Panc1 (cell line): ENCODE measurements around the gene TF. TPM values are rescaled to one million over a fixed set of nuclear protein-coding genes. Genes with fewer than 3 reads are reported as not detected.

ENCODE experiments used
- ATAC-seq: fragments of 200-7000 bp; cut with Tn5 transposase; 2 replicates; pipeline ENCODE4 v1.9.1; 2020; ENCODE audit warnings: mild to moderate bottlenecking, moderate library complexity
- BruUV-seq: library from RNA; stranded (reverse); fragments of 400-500 nt; replicated peaks from 2 replicates; lab custom pipeline; 2021; lab: Mats Ljungman, UMichigan
- CTCF ChIA-PET: fragments of 300-600 bp; sonication (Branson Sonifier 250); formaldehyde crosslinking; loops from one replicate; lab custom pipeline; 2022; ENCODE audit warnings: antibody characterized with exemption; lab: Charles Lee
- POLR2A ChIA-PET: fragments of 300-600 bp; sonication (Branson Sonifier 250); formaldehyde crosslinking; loops from one replicate; lab custom pipeline; 2022; ENCODE audit warnings: antibody characterized with exemption; lab: Charles Lee
- DNase-seq: peaks from one replicate; pipeline ENCODE4 v3.0.0-alpha.2; 2010; ENCODE audit warnings: low read depth, low spot score
- H3K27ac ChIP-seq: 2 replicates; pipeline ENCODE4 v1.5.1; 2011; ENCODE audit warnings: mild to moderate bottlenecking, low read length, inconsistent platforms
- H3K27me3 ChIP-seq: fragments of 200-500 bp; sonication (Bioruptor generic); 2 replicates; pipeline ENCODE4 v1.6.0; 2014; ENCODE audit warnings: low read length, inconsistent platforms; ENCODE audit not compliant: control insufficient read depth, insufficient read depth
- H3K36me3 ChIP-seq: fragments of 200-500 bp; sonication (Bioruptor generic); 2 replicates; pipeline ENCODE4 v1.5.1; 2014; ENCODE audit warnings: inconsistent platforms, mild to moderate bottlenecking, low read length, moderate library complexity; ENCODE audit not compliant: control insufficient read depth, insufficient read depth
- H3K4me1 ChIP-seq: 2 replicates; pipeline ENCODE4 v1.5.1; 2011; ENCODE audit warnings: inconsistent platforms, mild to moderate bottlenecking, low read length, moderate library complexity; ENCODE audit not compliant: control insufficient read depth, insufficient read depth
- H3K4me3 ChIP-seq, 2 experiments: 2 replicates each; pipeline ENCODE4 v1.5.1; 2011 to 2012; ENCODE audit warnings: low read depth in 2 of 2, low read length in 2 of 2, mild to moderate bottlenecking in 2 of 2, inconsistent platforms in 1 of 2, moderate library complexity in 1 of 2
- H3K9me3 ChIP-seq: fragments of 200-500 bp; sonication (Bioruptor generic); 2 replicates; pipeline ENCODE4 v1.5.1; 2014; ENCODE audit warnings: low read depth, mild to moderate bottlenecking, inconsistent platforms, low read length, moderate library complexity; ENCODE audit not compliant: control insufficient read depth, insufficient read depth
- POLR2AphosphoS5 ChIP-seq: IDR thresholded peaks from 2 replicates; pipeline ENCODE4 v1.6.1; 2012; ENCODE audit warnings: mild to moderate bottlenecking, low read depth, low read length, moderate library complexity
- REST ChIP-seq, 2 experiments: IDR thresholded peaks; 2 replicates each; pipeline ENCODE4 v1.6.1; 2011 to 2012; ENCODE audit warnings: low read depth in 2 of 2, control low read depth in 1 of 2, low read length in 1 of 2, mild to moderate bottlenecking in 1 of 2, moderate library complexity in 1 of 2; ENCODE audit not compliant: insufficient read depth in 1 of 2
- SIN3A ChIP-seq: IDR thresholded peaks from 2 replicates; pipeline ENCODE4 v1.6.1; 2012; ENCODE audit warnings: low read depth, mild to moderate bottlenecking, low read length, moderate library complexity, borderline replicate concordance; ENCODE audit not compliant: insufficient read depth
- TCF7L2 ChIP-seq: IDR thresholded peaks from 2 replicates; pipeline ENCODE4 v1.6.1; 2011; ENCODE audit warnings: mild to moderate bottlenecking, low read depth, low read length, inconsistent platforms
- in situ Hi-C: cut with HindIII; loops from 2 replicates; pipeline ENCODE4 v1.10.0; 2016; ENCODE audit warnings: low sequenced_read_pairs, low pct_unique_long_range_greater_than_20kb
- intact Hi-C: fragments of 100-400 bp; cut with micrococcal nuclease; formaldehyde crosslinking; loops from one replicate; pipeline ENCODE4 v1.10.0; 2022; ENCODE audit not compliant: unreplicated experiment
- total RNA-seq: library from RNA; stranded (reverse); gene quantifications from one replicate; pipeline ENCODE4 v1.2.1, GENCODE V29; 2021; ENCODE audit not compliant: unreplicated experiment
- TF ChIP-seq, protein P1 (sequence below): fragments of 450-650 bp; IDR thresholded peaks from 2 replicates; pipeline ENCODE4 v1.5.1; 2017; ENCODE audit warnings: mild to moderate bottlenecking

TF gene
- total RNA-seq, 1 experiment from 2014 or later, result 9.5 TPM

DNA sequence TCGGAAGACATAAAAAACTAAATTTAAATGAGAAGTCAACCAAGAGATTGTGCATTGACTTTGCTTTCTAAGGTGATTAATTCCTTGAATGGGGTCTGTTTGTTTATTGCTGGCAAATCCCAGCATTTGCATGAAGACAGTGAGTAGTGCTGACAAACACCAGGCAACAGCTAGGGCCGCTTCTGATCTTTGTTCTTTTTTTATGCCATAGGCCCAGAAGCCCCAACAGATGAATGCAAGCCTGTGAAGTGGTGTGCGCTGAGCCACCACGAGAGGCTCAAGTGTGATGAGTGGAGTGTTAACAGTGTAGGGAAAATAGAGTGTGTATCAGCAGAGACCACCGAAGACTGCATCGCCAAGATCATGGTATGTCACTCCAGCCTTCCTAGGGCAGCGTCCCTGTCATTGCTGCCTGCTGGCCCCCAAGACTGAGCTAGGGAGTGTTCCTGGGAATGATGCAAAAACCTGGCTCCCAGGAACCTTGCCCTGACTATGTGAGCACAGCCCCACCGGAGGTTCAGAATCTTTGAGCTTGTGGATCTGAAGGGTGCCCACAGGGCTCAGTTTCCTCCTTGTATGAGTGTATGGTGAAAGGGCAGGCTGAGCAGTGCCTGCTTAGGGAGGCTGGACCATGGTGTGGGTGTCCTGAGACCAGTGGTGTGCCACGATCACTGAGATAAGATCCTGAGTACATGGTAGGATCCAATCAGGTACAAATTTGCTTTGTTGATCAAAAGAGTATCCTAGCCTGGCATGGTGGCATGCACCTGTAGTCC, 13.0 kb downstream of the TF start:
- intact Hi-C loops (no loop called here), in situ Hi-C loops (no loop called here)
- peaks cover 14% of the 10 kb centered on the region for H3K27me3 ChIP-seq
- no peak overlapping the region for H3K4me3 ChIP-seq
- no peak overlapping the region for H3K27ac ChIP-seq
- H3K9me3 ChIP-seq, result no peaks in the 10 kb centered on the region
- no peaks in the 10 kb centered on the region for H3K4me1 ChIP-seq
- BruUV-seq, result no TSS peak
- no peaks in the 10 kb centered on the region for H3K36me3 ChIP-seq
- CTCF ChIA-PET, result no interaction called here
- no peak for TF ChIP-seq SIN3A
- TF ChIP-seq POLR2AphosphoS5, result no peak
- TF ChIP-seq, protein P1, sequence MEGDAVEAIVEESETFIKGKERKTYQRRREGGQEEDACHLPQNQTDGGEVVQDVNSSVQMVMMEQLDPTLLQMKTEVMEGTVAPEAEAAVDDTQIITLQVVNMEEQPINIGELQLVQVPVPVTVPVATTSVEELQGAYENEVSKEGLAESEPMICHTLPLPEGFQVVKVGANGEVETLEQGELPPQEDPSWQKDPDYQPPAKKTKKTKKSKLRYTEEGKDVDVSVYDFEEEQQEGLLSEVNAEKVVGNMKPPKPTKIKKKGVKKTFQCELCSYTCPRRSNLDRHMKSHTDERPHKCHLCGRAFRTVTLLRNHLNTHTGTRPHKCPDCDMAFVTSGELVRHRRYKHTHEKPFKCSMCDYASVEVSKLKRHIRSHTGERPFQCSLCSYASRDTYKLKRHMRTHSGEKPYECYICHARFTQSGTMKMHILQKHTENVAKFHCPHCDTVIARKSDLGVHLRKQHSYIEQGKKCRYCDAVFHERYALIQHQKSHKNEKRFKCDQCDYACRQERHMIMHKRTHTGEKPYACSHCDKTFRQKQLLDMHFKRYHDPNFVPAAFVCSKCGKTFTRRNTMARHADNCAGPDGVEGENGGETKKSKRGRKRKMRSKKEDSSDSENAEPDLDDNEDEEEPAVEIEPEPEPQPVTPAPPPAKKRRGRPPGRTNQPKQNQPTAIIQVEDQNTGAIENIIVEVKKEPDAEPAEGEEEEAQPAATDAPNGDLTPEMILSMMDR, result no peak
- no peak for TF ChIP-seq REST (IDR thresholded peaks at IDR 0.05; ENCODE audit: insufficient read depth in 1 of 2, low read depth in 2 of 2, low read length in 1 of 2)
- TF ChIP-seq TCF7L2, result no peak
- DNase-seq (no peak), ATAC-seq (no peak)
- POLR2A ChIA-PET, result no interaction called here

DNA sequence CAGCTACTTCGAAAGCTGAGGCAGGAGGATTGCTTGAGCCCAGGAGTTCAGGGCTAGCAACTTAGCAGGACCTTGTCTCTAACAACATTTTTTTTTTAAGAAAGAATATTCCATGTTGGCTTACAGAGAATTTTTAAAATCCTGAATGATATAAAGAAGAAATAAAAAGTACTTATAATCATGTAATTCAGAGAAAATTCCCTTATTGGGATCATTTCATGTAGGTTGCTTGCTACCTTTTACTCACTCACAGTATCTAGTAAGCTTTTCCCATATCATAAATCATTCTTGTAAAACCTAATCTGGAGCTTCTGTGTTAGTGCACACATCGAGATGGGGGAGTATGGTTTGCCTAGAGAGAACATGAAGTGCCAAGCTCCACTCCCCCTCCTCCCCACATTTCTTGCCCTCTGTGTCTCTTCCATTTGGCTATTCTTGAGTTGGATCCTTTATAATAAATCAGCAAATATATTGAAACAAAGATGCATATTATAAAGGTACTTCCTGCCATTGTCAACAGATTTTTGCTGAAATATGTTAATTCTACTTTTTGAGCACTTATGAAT, 13.6 kb downstream of the TF start:
- H3K36me3 ChIP-seq, result no peaks in the 10 kb centered on the region
- intact Hi-C loops (no loop called here), in situ Hi-C loops (no loop called here)
- no peak overlapping the region for H3K27ac ChIP-seq
- TF ChIP-seq TCF7L2, result no peak
- TF ChIP-seq POLR2AphosphoS5, result no peak
- TF ChIP-seq, protein P1, result no peak
- no peak for TF ChIP-seq REST (IDR thresholded peaks at IDR 0.05; ENCODE audit: insufficient read depth in 1 of 2, low read depth in 2 of 2, low read length in 1 of 2)
- CTCF ChIA-PET, result no interaction called here
- DNase-seq (no peak), ATAC-seq (no peak)
- H3K9me3 ChIP-seq, result no peaks in the 10 kb centered on the region
- no peak overlapping the region for H3K4me3 ChIP-seq
- POLR2A ChIA-PET, result no interaction called here
- no peaks in the 10 kb centered on the region for H3K4me1 ChIP-seq
- no TSS peak for BruUV-seq
- H3K27me3 ChIP-seq, result peaks cover 14% of the 10 kb centered on the region
